Bronchial epithelial cell (primary cell): ENCODE results near the gene VRK1. TPM values are rescaled to one million over a fixed set of nuclear protein-coding genes. Genes with fewer than 3 reads are reported as not detected.
"Not testable (repeated sequence)": the region's sequence is repeated elsewhere in the genome, so short reads cannot be mapped to it uniquely, and the experiment has no call there.

Experiments
- DNase-seq: peaks from one replicate; pipeline ENCODE4 v3.0.0-alpha.2; 2010; ENCODE audit warnings: low read depth
- FAIRE-seq: peaks from 2 replicates; lab custom pipeline; 2011; peaks lifted over from hg19 to GRCh38; lab: Jason Lieb, UNC
- H3K27me3 ChIP-seq: 2 replicates; pipeline ENCODE4 v1.5.1; 2011; ENCODE audit warnings: low read length; ENCODE audit not compliant: control insufficient read depth, insufficient read depth
- H3K36me3 ChIP-seq: 2 replicates; pipeline ENCODE4 v1.5.1; 2011; ENCODE audit warnings: low read length; ENCODE audit not compliant: control insufficient read depth, insufficient read depth
- H3K4me3 ChIP-seq: 2 replicates; pipeline ENCODE4 v1.5.1; 2011; ENCODE audit warnings: mild to moderate bottlenecking, low read depth, low read length, control low read depth
- total RNA-seq: library from RNA; depleted of rRNA; stranded (reverse); fragments of >200 nt; gene quantifications from 2 replicates; pipeline ENCODE4 v1.2.1, GENCODE V29; 2014
- TF ChIP-seq, protein P1 (sequence below): IDR thresholded peaks from 2 replicates; pipeline ENCODE4 v1.5.1; 2011; ENCODE audit warnings: mild to moderate bottlenecking, moderate library complexity, low read length, control low read depth, inconsistent platforms; ENCODE audit not compliant: insufficient read depth, severe bottlenecking

VRK1 gene
- total RNA-seq, 1 donor from 2014 or later = 12.6 TPM

- no peak for FAIRE-seq
- Histone ChIP-seq H3K27me3 (no peaks in the 10 kb centered on the region), H3K4me3 (no peak overlapping the region), H3K36me3 (no peaks in the 10 kb centered on the region)
- no peak for DNase-seq
- TF ChIP-seq, protein P1, sequence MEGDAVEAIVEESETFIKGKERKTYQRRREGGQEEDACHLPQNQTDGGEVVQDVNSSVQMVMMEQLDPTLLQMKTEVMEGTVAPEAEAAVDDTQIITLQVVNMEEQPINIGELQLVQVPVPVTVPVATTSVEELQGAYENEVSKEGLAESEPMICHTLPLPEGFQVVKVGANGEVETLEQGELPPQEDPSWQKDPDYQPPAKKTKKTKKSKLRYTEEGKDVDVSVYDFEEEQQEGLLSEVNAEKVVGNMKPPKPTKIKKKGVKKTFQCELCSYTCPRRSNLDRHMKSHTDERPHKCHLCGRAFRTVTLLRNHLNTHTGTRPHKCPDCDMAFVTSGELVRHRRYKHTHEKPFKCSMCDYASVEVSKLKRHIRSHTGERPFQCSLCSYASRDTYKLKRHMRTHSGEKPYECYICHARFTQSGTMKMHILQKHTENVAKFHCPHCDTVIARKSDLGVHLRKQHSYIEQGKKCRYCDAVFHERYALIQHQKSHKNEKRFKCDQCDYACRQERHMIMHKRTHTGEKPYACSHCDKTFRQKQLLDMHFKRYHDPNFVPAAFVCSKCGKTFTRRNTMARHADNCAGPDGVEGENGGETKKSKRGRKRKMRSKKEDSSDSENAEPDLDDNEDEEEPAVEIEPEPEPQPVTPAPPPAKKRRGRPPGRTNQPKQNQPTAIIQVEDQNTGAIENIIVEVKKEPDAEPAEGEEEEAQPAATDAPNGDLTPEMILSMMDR = no peak
Observed at GRCh38 chr14:96764012-96764411, 33.2 kb upstream of the VRK1 start.

- not testable (repeated sequence) for H3K36me3 ChIP-seq, FAIRE-seq, DNase-seq, H3K4me3 ChIP-seq, H3K27me3 ChIP-seq
Observed at GRCh38 chr14:96765205-96765604, 32.0 kb upstream of the VRK1 start.

DNA sequence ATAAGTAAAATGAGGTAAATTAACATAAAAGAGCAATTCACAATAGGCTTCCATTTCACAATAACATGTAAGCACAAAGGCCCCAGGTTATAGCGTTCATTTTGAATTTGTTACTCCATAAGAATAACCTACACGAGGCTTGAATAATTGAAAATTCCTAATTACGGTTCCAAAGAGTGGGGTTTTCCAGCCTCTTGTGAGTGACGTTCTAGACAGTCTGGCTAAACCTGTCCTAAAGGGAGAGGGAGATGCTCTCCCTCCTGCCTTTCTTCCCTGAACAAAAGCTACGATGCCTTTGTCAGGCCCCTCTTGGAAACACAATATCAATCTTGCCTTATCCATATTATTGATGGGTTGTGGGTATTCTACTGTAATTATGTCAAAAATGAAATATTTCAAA is 24.3 kb upstream of the VRK1 start:
- no peak overlapping the region for H3K4me3 ChIP-seq
- H3K27me3 ChIP-seq = no peaks in the 10 kb centered on the region
- TF ChIP-seq, protein P1 = no peak
- DNase-seq = no peak
- no peak for FAIRE-seq
- no peaks in the 10 kb centered on the region for H3K36me3 ChIP-seq

GRCh38 chr14:96776791-96777190 is 20.4 kb upstream of the VRK1 start:
- Histone ChIP-seq H3K27me3 (no peaks in the 10 kb centered on the region), H3K4me3 (no peak overlapping the region), H3K36me3 (no peaks in the 10 kb centered on the region)
- TF ChIP-seq, protein P1 = no peak
- FAIRE-seq (no peak), DNase-seq (no peak)

- Histone ChIP-seq H3K27me3 (no peaks in the 10 kb centered on the region), H3K36me3 (no peaks in the 10 kb centered on the region), H3K4me3 (no peak overlapping the region)
- TF ChIP-seq, protein P1 = no peak
- FAIRE-seq = no peak
- no peak for DNase-seq
Observed at GRCh38 chr14:96780500-96780899, 16.7 kb upstream of the VRK1 start.

DNA sequence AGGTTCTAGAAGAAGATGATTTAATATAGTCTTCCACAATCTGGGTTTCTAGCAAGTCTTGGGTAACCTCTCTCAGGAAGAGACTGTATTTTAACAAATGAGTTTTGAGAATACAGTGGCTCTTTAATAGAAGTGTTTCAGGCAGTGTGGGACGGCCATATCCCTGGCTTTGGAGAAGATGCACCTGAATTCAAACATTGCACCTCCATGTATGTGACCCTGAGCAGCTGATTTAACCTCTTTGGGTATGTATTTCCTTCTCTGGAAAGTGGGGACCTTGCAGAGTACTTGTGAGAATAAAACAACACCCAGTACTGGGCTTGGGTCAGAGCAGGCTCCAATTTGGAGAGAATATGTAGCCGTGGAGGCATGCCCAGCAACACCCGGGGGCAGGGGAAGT is 15.8 kb upstream of the VRK1 start:
- H3K36me3 ChIP-seq = no peaks in the 10 kb centered on the region
- TF ChIP-seq, protein P1 = no peak
- DNase-seq = no peak
- no peaks in the 10 kb centered on the region for H3K27me3 ChIP-seq
- no peak overlapping the region for H3K4me3 ChIP-seq
- no peak for FAIRE-seq
